ENCODE data around the gene MSL1.

MSL1 gene

DNA sequence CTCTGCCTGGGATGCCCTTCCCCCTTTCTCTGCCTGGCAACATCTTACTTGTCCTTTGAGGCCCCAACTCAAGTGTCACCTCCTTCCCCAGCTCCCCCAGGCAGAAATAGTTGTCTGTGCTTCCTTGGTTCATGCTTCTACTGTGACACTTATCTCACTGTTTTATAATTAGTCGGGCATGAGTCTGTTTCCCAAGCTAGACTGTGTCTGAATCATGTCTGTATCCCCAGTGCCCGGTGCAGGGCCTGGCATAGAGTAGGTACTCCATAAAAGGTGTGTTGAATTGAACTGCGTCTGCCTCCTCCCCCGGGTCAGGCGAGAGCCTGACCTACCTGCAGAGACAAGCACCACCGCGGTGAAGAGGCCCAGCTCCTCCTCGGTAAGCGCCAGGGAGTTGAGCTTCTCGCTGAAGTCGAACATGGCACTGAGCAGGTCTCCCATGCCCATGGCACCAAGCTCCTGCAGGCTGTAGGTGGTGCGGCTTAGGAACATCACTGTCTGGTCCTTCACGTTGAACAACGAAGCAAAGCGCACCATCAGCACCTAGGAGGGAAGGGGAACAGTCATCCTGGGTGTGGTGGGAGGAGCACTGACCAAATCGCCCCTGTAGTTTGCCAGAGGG, 28.1 kb upstream of the MSL1 start:
- TF ChIP-seq USF1 (IDR thresholded peaks at IDR 0.05) (no peak), FOXM1 (IDR thresholded peaks at IDR 0.05; ENCODE audit: borderline replicate concordance, low read depth) (no peak), CEBPB (IDR thresholded peaks at IDR 0.05) (no peak), TAF1 (IDR thresholded peaks at IDR 0.05; ENCODE audit: low read depth) (no peak), RAD21 (IDR thresholded peaks at IDR 0.05; ENCODE audit: low read depth) (no peak), ZBTB7A (IDR thresholded peaks at IDR 0.05; ENCODE audit: low read depth) (no peak), CREB1 (IDR thresholded peaks at IDR 0.05; ENCODE audit: low read depth) (no peak), TCF12 (IDR thresholded peaks at IDR 0.05; ENCODE audit: low read depth) (no peak), TEAD4 (IDR thresholded peaks at IDR 0.05) (no peak), EGR1 (IDR thresholded peaks at IDR 0.05) (no peak), EP300 (IDR thresholded peaks at IDR 0.05; ENCODE audit: borderline replicate concordance) (no peak), YY1 (IDR thresholded peaks at IDR 0.05; ENCODE audit: low read depth) (no peak), NFIC (IDR thresholded peaks at IDR 0.05) (no peak)
- TF ChIP-seq, protein P1, sequence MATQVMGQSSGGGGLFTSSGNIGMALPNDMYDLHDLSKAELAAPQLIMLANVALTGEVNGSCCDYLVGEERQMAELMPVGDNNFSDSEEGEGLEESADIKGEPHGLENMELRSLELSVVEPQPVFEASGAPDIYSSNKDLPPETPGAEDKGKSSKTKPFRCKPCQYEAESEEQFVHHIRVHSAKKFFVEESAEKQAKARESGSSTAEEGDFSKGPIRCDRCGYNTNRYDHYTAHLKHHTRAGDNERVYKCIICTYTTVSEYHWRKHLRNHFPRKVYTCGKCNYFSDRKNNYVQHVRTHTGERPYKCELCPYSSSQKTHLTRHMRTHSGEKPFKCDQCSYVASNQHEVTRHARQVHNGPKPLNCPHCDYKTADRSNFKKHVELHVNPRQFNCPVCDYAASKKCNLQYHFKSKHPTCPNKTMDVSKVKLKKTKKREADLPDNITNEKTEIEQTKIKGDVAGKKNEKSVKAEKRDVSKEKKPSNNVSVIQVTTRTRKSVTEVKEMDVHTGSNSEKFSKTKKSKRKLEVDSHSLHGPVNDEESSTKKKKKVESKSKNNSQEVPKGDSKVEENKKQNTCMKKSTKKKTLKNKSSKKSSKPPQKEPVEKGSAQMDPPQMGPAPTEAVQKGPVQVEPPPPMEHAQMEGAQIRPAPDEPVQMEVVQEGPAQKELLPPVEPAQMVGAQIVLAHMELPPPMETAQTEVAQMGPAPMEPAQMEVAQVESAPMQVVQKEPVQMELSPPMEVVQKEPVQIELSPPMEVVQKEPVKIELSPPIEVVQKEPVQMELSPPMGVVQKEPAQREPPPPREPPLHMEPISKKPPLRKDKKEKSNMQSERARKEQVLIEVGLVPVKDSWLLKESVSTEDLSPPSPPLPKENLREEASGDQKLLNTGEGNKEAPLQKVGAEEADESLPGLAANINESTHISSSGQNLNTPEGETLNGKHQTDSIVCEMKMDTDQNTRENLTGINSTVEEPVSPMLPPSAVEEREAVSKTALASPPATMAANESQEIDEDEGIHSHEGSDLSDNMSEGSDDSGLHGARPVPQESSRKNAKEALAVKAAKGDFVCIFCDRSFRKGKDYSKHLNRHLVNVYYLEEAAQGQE (IDR thresholded peaks at IDR 0.05; ENCODE audit: low read depth), result no peak
- TF ChIP-seq, protein P2, sequence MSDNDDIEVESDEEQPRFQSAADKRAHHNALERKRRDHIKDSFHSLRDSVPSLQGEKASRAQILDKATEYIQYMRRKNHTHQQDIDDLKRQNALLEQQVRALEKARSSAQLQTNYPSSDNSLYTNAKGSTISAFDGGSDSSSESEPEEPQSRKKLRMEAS (IDR thresholded peaks at IDR 0.05), result no peak

- TF ChIP-seq FOXM1 (IDR thresholded peaks at IDR 0.05; ENCODE audit: borderline replicate concordance, low read depth) (no peak), TAF1 (IDR thresholded peaks at IDR 0.05; ENCODE audit: low read depth) (no peak), TEAD4 (IDR thresholded peaks at IDR 0.05) (no peak), USF1 (IDR thresholded peaks at IDR 0.05) (no peak), CEBPB (IDR thresholded peaks at IDR 0.05) (no peak), ZBTB7A (IDR thresholded peaks at IDR 0.05; ENCODE audit: low read depth) (no peak), EP300 (IDR thresholded peaks at IDR 0.05; ENCODE audit: borderline replicate concordance) (no peak), RAD21 (IDR thresholded peaks at IDR 0.05; ENCODE audit: low read depth) (no peak), TCF12 (IDR thresholded peaks at IDR 0.05; ENCODE audit: low read depth) (no peak), NFIC (IDR thresholded peaks at IDR 0.05) (no peak), YY1 (IDR thresholded peaks at IDR 0.05; ENCODE audit: low read depth) (no peak), CREB1 (IDR thresholded peaks at IDR 0.05; ENCODE audit: low read depth) (no peak)
- TF ChIP-seq, protein P1 (IDR thresholded peaks at IDR 0.05; ENCODE audit: low read depth), result no peak
- TF ChIP-seq, protein P2 (IDR thresholded peaks at IDR 0.05), result no peak
Measured at GRCh38 chr17:40094874-40095273, 26.9 kb upstream of the MSL1 start.

- TF ChIP-seq TEAD4 (IDR thresholded peaks at IDR 0.05), result no peak
- TF ChIP-seq CEBPB (IDR thresholded peaks at IDR 0.05), result no peak
- no peak for TF ChIP-seq TCF12 (IDR thresholded peaks at IDR 0.05; ENCODE audit: low read depth)
- TF ChIP-seq, protein P2 (IDR thresholded peaks at IDR 0.05), result no peak
- TF ChIP-seq EGR1 (IDR thresholded peaks at IDR 0.05), result no peak
- TF ChIP-seq EP300 (IDR thresholded peaks at IDR 0.05; ENCODE audit: borderline replicate concordance), result no peak
Measured at GRCh38 chr17:40095351-40095943, 26.3 kb upstream of the MSL1 start.

GRCh38 chr17:40095944-40096791, 25.6 kb upstream of the MSL1 start:
- TF ChIP-seq EGR1 (IDR thresholded peaks at IDR 0.05), result no peak
- TF ChIP-seq FOXM1 (IDR thresholded peaks at IDR 0.05; ENCODE audit: borderline replicate concordance, low read depth), result no peak
- no peak for TF ChIP-seq TAF1 (IDR thresholded peaks at IDR 0.05; ENCODE audit: low read depth)
- no peak for TF ChIP-seq USF1 (IDR thresholded peaks at IDR 0.05)
- no peak for TF ChIP-seq CREB1 (IDR thresholded peaks at IDR 0.05; ENCODE audit: low read depth)
- TF ChIP-seq TEAD4 (IDR thresholded peaks at IDR 0.05), result no peak
- no peak for TF ChIP-seq YY1 (IDR thresholded peaks at IDR 0.05; ENCODE audit: low read depth)
- TF ChIP-seq, protein P1 (IDR thresholded peaks at IDR 0.05; ENCODE audit: low read depth), result no peak
- TF ChIP-seq ZBTB7A (IDR thresholded peaks at IDR 0.05; ENCODE audit: low read depth), result no peak
- TF ChIP-seq CEBPB (IDR thresholded peaks at IDR 0.05), result no peak
- no peak for TF ChIP-seq TCF12 (IDR thresholded peaks at IDR 0.05; ENCODE audit: low read depth)
- TF ChIP-seq RAD21 (IDR thresholded peaks at IDR 0.05; ENCODE audit: low read depth), result no peak
- no peak for TF ChIP-seq NFIC (IDR thresholded peaks at IDR 0.05)
- no peak for TF ChIP-seq EP300 (IDR thresholded peaks at IDR 0.05; ENCODE audit: borderline replicate concordance)
- TF ChIP-seq, protein P2 (IDR thresholded peaks at IDR 0.05), result no peak
